HEK293T (cell line): ENCODE data around the gene COL12A1.

Experiments
- BHLHE40 ChIP-seq: fragments of 450-650 bp; IDR thresholded peaks from 2 replicates; pipeline ENCODE4 v1.6.1; 2016; ENCODE audit warnings: mild to moderate bottlenecking, moderate library complexity, borderline replicate concordance
- CTBP1 ChIP-seq: fragments of 450-650 bp; IDR thresholded peaks from 2 replicates; pipeline ENCODE4 v1.6.1; 2016; ENCODE audit warnings: borderline replicate concordance
- ELF4 ChIP-seq: fragments of 450-650 bp; IDR thresholded peaks from 2 replicates; pipeline ENCODE4 v1.6.1; 2017; ENCODE audit warnings: antibody characterized with exemption
- FOXA1 ChIP-seq: fragments of 450-650 bp; IDR thresholded peaks from 2 replicates; pipeline ENCODE4 v1.6.1; 2016; ENCODE audit warnings: mild to moderate bottlenecking
- FOXK2 ChIP-seq: fragments of 450-650 bp; IDR thresholded peaks from 2 replicates; pipeline ENCODE4 v1.6.1; 2016; ENCODE audit warnings: mild to moderate bottlenecking
- FOXM1 ChIP-seq: fragments of 450-650 bp; IDR thresholded peaks from 2 replicates; pipeline ENCODE4 v1.6.1; 2017; ENCODE audit warnings: mild to moderate bottlenecking, borderline replicate concordance
- HDGF ChIP-seq: fragments of 450-650 bp; IDR thresholded peaks from 2 replicates; pipeline ENCODE4 v1.6.1; 2017; ENCODE audit warnings: antibody characterized with exemption, borderline replicate concordance
- L3MBTL2 ChIP-seq: fragments of 450-650 bp; conservative IDR thresholded peaks from 2 replicates; pipeline ENCODE4 v1.6.1; 2016; ENCODE audit warnings: mild to moderate bottlenecking
- LEF1 ChIP-seq: fragments of 450-650 bp; IDR thresholded peaks from 2 replicates; pipeline ENCODE4 v1.6.1; 2017; ENCODE audit warnings: mild to moderate bottlenecking, borderline replicate concordance
- SP1 ChIP-seq: fragments of 450-650 bp; IDR thresholded peaks from 2 replicates; pipeline ENCODE4 v1.6.1; 2017
- ZNF384 ChIP-seq: fragments of 450-650 bp; IDR thresholded peaks from 2 replicates; pipeline ENCODE4 v1.6.1; 2016

DNA sequence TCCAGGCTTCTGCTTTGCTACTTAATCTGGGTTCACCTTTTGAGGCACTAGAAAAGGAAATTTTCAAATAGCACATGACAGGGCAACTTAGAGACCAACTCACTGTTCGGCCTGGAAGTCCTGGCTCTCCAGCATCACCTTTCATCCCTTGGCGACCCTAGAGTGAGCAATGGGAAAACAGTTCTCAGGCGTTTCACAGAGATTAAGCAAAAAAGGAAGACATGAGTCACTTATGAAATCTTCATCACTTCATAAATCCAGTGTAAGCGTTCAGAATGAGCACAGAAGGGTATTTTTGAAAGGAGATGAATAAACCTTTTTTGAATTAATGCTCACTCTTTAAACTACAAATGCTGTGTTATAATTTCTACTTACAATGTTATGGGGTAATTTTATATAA lies 104.0 kb downstream of the COL12A1 start:
- TF ChIP-seq SP1 (no peak), HDGF (no peak), L3MBTL2 (no peak), FOXM1 (no peak), BHLHE40 (no peak), CTBP1 (no peak), FOXA1 (no peak), ZNF384 (no peak), FOXK2 (no peak), ELF4 (no peak), LEF1 (no peak)
